RKO (cell line): ENCODE results near the gene APC2.

ENCODE experiments used
- DNase-seq: peaks from one replicate; pipeline ENCODE4 v3.0.0-alpha.2; 2016; ENCODE audit warnings: low spot score

APC2 gene

DNA sequence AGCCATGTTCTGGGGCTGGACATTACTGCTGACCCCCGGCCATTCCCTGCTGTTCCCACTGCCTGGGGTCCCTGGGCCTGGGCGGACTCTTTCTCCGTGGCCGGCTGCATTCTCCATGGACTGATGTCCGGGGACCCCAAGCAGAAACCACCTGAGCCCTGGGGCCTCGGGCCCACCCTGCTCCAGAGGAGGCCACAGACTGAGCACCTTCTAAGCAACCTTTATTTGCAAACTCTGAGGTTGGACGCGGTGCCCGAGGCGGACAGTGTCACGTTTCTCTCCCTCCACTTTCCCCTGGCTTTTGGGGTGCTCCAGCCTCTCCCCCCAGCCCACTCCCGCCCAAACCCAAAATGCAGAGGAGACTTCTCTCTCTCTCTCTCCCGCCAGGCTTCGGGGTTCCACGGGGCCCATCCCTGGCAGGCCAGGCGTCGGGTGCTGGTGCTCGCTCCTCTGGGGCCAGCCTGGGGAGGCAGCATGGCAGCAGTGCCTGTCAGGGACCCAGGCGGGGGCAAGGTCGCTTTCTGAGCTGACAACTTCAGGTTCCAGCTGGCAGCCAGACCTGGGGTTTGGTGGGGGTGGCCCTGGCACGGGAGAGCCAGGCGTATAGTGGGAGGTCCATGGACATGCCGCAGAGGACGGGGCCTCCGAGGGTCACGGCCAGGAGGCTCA is 31.4 kb downstream of the APC2 start:
- DNase-seq: no peak

DNA sequence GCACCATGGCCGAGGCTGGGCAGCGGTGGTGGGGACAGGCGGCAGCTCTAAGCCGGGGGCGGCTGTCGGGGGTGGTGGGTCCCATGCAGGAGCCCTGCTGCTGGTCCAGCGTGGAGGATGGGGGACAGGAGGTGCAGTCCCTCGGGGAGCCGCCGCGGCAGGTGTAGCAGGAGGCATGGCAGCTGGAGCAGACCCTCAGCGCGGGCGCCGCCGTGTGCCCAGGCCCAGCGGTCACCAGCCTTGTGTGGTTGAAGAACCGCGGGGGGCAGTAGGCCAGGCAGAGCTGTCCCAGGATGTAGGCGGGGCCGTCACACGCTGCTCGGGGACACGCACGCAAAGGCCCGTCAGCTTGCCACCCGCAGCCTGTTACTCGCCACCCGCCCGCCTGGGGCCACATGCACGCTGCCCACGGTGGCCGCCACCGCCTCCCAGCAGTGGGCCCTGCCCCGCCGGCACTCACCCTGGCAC is 32.0 kb downstream of the APC2 start:
- DNase-seq: no peak

GRCh38 chr19:1482361-1483130 is 32.6 kb downstream of the APC2 start:
- DNase-seq: no peak

DNA sequence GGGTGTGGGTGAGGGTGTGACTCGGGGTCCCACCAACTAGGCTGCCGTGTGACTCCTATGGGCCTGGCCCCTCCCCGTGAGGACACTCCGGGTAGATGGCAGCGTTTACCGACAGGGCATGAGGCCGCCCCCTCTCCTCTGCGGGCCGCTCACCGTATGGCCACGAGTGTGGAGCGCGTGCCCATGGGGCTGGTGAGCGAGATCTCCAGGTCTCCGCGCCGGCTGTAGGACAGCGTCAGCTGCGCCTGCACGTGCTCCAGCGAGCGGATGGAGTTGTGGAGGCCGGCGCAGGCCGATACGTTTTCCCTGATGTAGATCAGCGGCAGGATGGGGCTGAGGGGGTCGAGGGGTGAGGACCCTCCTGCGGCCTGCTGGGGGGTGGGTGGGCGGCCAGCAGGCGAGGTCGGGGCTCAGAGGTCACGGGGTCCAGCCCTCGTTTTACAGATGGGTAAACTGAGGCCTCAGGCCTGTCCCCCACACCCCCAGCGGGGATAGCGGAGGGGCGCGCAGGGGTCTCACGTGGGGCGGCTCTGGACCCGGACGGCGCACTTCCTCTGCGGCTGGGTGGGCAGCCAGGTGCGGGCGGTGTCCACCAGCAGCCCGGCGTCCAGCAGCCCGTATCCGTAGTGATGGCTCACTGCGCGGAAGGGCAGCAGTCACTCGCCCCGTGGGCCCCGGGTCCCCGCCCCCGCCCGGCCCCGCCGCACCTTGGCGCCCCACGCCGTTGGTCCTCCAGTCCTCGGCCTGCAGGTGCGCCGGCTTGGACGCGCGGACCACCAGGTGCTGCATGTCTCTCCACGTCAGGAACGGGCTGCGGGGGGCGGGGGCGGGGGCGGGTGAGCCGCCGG is 33.4 kb downstream of the APC2 start:
- DNase-seq: no peak

DNA sequence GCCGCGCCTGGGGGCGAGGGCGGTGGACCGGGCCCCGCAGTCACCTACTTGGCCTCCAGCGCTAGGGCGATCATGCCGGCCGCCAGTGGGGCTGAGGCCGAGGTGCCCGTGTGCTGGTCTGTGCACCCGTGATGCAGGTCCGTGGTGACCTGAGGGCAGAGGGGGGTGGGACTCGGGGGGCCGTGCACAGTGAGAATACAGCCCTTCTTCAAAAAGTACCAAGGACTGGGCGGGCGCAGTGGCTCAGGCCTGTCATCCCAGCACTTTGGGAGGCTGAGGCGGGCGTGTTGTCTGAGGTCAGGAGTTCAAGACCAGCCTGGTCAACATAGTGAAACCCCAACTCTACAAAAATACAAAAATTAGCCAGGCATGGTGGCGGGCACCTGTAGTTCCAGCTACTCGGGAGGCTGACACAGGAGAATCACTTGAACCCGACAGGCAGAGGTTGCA is 34.1 kb downstream of the APC2 start:
- DNase-seq: no peak

- DNase-seq: no peak
These were observed 37.0 kb downstream of the APC2 start for GRCh38 chr19:1486720-1487575.

DNA sequence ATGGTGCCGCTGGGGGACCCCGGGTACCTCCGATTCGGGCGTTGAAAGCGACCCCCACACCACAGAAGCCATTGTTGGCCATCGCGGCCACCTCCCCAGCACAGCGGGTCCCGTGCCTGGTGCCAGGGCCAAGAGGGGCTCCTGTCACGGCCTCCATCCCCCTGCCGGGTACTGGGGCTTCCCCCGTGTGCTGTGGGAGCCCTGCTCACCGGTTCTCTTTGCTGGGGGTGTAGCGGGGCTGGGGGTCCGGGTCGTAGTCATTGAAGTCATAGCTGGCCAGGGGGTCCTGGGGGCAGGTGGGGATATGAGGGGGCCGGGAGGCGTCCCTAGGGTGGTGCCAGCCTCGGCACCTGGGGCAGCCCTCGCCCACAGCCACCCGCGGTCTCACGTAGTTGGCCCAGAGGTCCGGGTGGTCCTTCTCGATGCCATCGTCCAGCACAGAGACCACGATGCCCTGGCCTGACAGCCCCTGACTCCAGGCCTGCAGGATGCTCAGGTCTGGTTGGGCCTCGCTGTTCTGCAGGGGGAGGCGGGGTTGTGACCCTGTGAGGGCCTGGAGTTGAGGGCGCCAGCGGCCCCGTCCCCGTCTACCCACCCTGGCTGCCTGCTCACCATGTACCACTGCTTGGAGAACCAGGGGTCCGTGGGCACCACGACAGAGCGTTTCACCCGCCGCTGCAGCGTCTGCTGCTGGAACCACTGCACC is 37.8 kb downstream of the APC2 start:
- no peak for DNase-seq

DNA sequence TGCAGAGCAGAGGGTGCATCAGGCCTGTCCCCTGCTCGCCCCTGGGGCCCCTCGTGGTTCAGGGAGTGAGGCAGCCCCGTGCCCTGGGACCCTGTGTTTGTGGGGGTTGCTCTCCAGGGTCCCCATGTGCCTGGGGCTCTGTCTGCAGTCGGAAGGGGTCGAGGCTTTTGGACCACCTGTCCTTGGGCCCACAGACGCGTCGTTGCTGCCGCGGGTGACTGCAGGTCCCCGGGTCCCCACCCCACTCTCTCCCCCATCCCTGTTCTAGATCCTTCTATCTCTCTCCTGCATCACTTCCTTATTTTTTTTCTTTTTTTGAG is 38.3 kb downstream of the APC2 start:
- DNase-seq: no peak

DNA sequence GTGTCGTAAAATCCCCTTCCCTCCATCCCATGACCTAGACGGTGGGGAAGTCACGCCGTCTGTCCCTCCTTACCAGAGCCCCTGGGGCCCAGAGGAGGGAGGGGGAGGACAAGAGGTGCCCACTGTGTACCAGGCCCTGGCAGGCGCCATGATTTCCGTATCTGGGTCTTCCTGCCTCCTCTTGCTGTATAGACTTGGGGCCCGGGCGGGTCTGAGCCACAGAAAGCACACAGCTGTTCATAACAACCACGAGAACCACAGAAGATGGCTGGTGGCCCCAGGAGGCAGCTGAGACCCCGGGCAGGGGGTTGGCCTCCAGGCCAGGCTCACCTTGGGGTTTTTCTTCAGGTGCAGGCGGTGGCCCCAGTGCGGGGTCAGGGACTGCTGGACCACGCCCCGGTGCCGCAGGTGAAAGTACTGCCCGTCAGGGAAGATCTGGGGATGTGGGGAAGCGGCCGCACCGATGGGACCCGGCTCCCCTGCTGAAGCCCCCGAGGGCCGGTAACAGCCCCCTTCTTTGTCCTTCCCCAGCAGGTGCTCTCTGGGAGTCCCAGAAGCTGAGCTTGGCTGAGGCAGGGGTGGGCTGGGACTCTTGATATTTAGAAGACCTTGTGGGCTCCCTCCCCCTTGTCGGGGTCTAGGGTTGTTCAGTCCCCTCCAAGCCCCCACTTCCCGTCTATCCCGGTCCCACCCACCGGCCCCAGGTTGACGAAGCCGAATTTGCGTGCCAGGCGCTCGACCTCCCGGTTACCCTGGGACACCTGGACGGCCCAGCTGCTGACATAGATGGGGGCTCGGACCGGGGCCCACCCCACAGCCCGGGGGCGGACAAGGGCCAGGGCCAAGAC is 39.8 kb downstream of the APC2 start:
- no peak for DNase-seq

DNA sequence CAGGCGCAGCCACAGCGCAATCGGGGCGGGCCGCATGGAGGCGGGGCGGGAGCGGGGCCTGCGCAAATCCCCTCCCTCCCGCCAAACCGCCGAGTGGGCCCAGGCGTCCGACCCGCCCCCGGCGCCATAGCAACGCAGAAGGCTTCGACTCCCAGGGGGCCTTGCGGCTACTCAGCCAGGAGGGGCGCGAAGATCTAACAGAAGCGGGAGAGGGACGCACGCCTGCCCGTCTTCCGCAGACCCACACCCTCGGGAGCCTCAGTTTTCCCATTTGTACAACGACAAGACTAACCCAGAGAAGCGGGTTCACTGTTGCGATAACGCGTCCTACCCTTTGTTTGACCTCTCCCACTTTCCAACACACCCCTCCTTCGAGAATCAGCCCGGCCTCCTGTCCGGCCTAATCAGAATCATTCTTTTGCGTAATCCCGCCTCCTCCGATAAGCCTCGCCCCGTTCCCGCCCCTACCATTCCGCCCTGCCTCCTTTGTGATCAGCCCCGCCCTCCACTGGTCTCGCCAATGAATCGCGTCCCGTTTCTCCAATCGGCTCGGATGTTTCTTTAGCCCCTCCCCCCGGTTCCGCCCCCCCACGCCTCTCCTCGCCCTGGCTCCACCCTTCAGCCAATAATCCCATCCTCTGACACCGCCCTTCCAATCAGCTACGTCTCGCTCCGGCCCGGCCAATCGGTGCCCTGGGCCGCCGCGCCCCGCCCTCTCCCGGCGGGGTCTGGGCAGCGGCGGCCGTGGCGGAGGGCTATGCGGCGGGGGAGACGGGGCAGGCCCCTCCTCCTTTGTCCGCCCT is 40.6 kb downstream of the APC2 start, which contains the start of gene PCSK4:
Gene PCSK4 (minus strand): TSS at position 40 of the 803 bp plus-strand sequence. CDS start 4 bp downstream, at position 36.
- peak; percentile 97 for DNase-seq

DNA sequence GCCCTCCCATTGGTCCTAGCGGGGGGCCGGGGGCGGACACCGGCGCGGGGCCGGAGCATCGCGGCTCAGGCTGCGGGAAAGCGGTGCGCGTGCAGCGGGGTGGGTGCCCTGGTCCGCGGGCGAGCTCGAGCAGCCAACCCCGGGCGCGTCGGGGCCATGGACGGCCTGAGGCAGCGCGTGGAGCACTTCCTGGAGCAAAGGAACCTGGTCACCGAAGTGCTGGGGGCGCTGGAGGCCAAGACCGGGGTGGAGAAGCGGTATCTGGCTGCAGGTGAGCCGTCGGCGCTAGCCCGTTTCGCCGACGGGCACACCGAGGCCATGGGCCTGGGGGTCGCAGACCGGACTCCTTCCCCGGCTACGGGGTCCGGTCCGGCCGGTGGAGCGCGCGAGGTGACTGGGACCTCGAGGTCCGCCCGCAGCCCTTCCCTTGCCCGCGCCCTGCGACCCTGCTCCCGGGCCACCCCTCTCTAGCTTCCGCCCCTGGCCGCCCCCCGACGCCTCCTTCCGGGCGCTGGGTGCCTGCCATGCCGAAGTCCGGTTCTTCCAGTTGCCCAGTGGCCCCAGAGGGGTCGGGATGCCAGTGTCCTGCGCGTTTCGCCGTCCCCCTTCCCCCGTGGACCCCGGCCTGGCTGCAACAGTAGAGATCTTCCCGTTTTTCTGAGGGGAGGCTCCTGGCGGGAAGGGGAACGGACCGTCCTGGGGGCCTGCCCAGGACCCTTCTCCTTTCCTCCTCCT is 41.4 kb downstream of the APC2 start, which contains the start of gene REEP6:
Gene REEP6 (plus strand): TSS at position 68 of the 735 bp plus-strand sequence. CDS start 89 bp downstream, at position 157.
- DNase-seq: no peak

- no peak for DNase-seq
These were observed 41.9 kb downstream of the APC2 start for GRCh38 chr19:1491849-1492170.

DNA sequence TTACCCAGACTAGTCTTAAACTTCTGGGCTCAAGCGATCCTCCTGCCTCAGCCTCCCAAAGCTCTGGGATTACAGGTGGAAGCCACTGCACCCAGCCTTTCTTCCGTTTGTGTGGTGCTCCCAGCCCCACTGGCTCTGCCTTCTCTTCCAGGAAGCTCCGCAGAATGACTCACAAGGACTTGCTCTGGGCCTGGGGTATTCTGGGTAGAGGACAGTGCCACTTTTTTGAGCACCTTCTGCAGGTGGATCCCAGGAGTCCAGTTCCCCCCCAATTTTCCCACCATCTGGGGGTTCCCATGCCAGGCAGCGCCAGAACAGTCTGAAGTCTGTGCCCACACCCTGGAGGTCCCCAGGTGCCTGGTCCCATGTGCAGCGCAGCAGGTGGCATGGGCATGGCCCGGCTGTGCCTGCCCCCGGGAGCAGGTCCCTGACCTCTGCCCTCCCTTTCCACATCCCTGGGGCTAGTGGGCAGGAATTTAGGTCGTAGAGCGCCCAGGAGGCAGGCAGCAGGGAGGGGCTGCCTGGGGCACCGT is 42.6 kb downstream of the APC2 start:
- no peak for DNase-seq

- DNase-seq: no peak
These were observed 44.3 kb downstream of the APC2 start for GRCh38 chr19:1494115-1494815.

DNA sequence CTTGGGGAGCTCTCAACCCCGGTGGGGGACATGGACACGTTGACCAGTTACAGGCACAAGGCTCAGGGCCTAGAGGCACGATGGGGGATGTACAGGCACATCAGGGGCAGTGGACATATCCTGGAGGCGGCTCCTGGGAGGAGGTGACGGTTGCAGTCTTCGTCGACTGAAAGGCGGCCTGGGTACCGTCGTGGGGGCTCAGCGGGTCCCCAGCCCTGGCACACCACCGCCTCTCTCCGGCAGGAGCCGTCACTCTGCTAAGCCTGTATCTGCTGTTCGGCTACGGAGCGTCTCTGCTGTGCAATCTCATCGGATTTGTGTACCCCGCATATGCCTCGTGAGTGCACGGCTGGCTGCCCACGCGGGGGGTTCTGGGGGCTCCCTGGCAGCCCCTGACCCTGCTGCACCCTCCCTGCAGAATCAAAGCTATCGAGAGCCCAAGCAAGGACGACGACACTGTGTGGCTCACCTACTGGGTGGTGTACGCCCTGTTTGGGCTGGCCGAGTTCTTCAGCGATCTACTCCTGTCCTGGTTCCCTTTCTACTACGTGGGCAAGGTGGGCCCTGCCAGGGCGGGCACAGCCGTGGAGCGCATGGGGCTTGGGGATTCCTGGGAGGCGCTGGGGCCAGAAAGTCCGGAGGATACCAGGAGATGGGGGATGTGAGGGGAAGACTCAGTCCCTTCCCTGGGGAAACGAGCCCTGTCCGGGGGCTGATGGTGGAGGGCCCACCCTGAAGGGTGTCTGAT is 45.3 kb downstream of the APC2 start:
- no peak for DNase-seq

DNA sequence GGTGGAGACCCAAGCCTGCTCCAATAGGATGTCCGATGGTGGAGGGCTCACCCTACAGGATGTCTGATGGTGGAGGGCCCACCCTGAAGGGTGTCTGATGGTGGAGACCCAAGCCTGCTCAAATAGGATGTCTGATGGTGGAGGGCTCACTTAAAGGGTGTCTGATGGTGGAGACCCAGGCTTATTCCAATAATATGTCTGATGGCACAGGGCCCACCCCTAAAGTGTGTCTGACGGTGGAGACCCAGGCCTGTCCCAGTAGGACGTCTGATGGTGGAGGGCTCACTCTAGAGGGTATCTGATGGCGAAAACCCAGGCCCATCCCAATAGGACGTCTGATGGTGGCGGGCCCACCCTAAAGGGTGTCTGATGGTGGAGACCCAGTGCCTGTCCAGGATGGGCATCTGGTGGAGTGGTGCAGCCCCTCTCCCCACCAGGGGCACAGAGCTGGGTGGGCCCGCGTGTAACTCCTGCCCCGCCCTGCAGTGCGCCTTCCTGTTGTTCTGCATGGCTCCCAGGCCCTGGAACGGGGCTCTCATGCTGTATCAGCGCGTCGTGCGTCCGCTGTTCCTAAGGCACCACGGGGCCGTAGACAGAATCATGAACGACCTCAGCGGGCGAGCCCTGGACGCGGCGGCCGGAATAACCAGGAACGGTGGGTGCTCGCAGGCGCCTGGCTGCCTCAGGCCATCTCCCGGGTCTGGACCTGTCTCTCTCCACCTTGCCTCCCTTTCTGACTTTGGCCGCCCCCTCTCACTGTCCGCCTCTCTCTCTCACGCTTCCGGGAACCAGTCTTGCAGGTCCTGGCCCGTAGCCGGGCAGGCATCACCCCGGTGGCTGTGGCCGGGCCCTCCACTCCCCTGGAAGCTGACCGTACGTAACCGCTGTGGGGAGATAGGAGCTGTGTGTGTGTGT is 46.1 kb downstream of the APC2 start:
- no peak for DNase-seq
